HG03342 (cell line): Measurements from ENCODE around the gene WDR72.
"Not testable (repeated sequence)": the region's sequence is repeated elsewhere in the genome, so short reads cannot be mapped to it uniquely, and the experiment has no call there.

Experiments used
- ATAC-seq: cut with Tn5 transposase; IDR thresholded peaks from one replicate; pipeline ENCODE4 v1.9.1; 2021; ENCODE audit warnings: mild to moderate bottlenecking, moderate library complexity; ENCODE audit not compliant: unreplicated experiment

WDR72 gene

GRCh38 chr15:53759411-53759931 lies at the start of gene WDR72:
Gene WDR72, minus strand, starts transcription at chr15:53759663. Its CDS starts 26,514 bp downstream, at chr15:53733149.
- no peak for ATAC-seq

- ATAC-seq: no peak
Measured at GRCh38 chr15:53808058-53808706, 48.7 kb upstream of the WDR72 start.

GRCh38 chr15:53807501-53807900 lies 48.0 kb upstream of the WDR72 start:
- ATAC-seq: no peak

- no peak for ATAC-seq
Measured at GRCh38 chr15:53802672-53803071, 43.2 kb upstream of the WDR72 start.

- ATAC-seq: no peak
Measured at GRCh38 chr15:53791581-53791980, 32.1 kb upstream of the WDR72 start.

GRCh38 chr15:53789654-53790375 lies 30.4 kb upstream of the WDR72 start:
- ATAC-seq: no peak

- no peak for ATAC-seq
Measured at GRCh38 chr15:53786401-53786800, 26.9 kb upstream of the WDR72 start.

GRCh38 chr15:53785241-53785640 lies 25.8 kb upstream of the WDR72 start:
- ATAC-seq: not testable (repeated sequence)

- no peak for ATAC-seq
Measured at GRCh38 chr15:53762916-53763315, 3.5 kb upstream of the WDR72 start.

- ATAC-seq: no peak
Measured at GRCh38 chr15:53758412-53758811, 1.1 kb downstream of the WDR72 start.

- ATAC-seq: no peak
Measured at GRCh38 chr15:53757906-53758305, 1.6 kb downstream of the WDR72 start.

GRCh38 chr15:53753813-53754212 lies 5.7 kb downstream of the WDR72 start:
- ATAC-seq: no peak

- no peak for ATAC-seq
Measured at GRCh38 chr15:53752406-53752805, 7.1 kb downstream of the WDR72 start.

GRCh38 chr15:53747501-53748068 lies 11.9 kb downstream of the WDR72 start:
- no peak for ATAC-seq

GRCh38 chr15:53746101-53746500 lies 13.4 kb downstream of the WDR72 start:
- no peak for ATAC-seq

- ATAC-seq: no peak
Measured at GRCh38 chr15:53739651-53740050, 19.8 kb downstream of the WDR72 start.

- no peak for ATAC-seq
Measured at GRCh38 chr15:53739187-53739586, 20.3 kb downstream of the WDR72 start.

GRCh38 chr15:53721334-53722087 lies 38.0 kb downstream of the WDR72 start:
- ATAC-seq: no peak

GRCh38 chr15:53716909-53717876 lies 42.3 kb downstream of the WDR72 start:
- ATAC-seq: no peak

- ATAC-seq: no peak
Measured at GRCh38 chr15:53713218-53713617, 46.2 kb downstream of the WDR72 start.
